B cell (primary cell): ENCODE results near the gene NTRK3. TPM values are rescaled to one million over a fixed set of nuclear protein-coding genes. Genes with fewer than 3 reads are reported as not detected.

Experiments
- ATAC-seq: fragments of 200-7000 bp; cut with Tn5 transposase; one replicate; pipeline ENCODE4 v1.10.0; 2021; ENCODE audit warnings: low read depth, mild to moderate bottlenecking, moderate number of reproducible peaks, moderate library complexity
- CTCF ChIA-PET: fragments of 350-600 bp; sonication (Branson Sonifier 250); formaldehyde crosslinking; loops from one replicate; lab custom pipeline; 2021; ENCODE audit warnings: antibody characterized with exemption, inconsistent platforms; lab: Charles Lee
- POLR2A ChIA-PET: fragments of 350-600 bp; sonication (Branson Sonifier 250); formaldehyde crosslinking; loops from one replicate; lab custom pipeline; 2021; ENCODE audit warnings: antibody characterized with exemption; lab: Charles Lee
- DNase-seq: peaks from one replicate; pipeline ENCODE4 v3.0.0; 2013
- H2AFZ ChIP-seq: 2 replicates; pipeline ENCODE4 v1.6.1; 2012; ENCODE audit warnings: mild to moderate bottlenecking, low read depth, low read length; ENCODE audit not compliant: insufficient read depth, poor library complexity, severe bottlenecking
- H3K27ac ChIP-seq, 2 donors: 1 replicate in 1 of 2; 2 replicates in 1 of 2; pipeline ENCODE4 v1.5.1; 2012 to 2013; ENCODE audit warnings: low read length in 2 of 2, mild to moderate bottlenecking in 2 of 2, moderate library complexity in 1 of 2
- H3K27me3 ChIP-seq, 4 experiments: fragments of 200-600 bp in 1 of 4; sonication (generic) in 1 of 4; replicated peaks in 1 of 4; 1 replicate in 2 of 4; 2 replicates in 2 of 4; pipeline versions ENCODE4 v1.6.1 to v1.7.0; 2013 to 2016; ENCODE audit warnings: low read length in 3 of 4, mild to moderate bottlenecking in 2 of 4, mixed read lengths in 1 of 4, moderate library complexity in 1 of 4; ENCODE audit not compliant: insufficient read depth in 4 of 4, control insufficient read depth in 3 of 4; ENCODE audit errors: control extremely low read depth in 1 of 4
- H3K36me3 ChIP-seq, 2 experiments: replicated peaks in 1 of 2; 1 replicate in 1 of 2; 2 replicates in 1 of 2; pipeline versions ENCODE4 v1.6.1 to v1.7.1; 2013; ENCODE audit warnings: low read length in 1 of 2; ENCODE audit not compliant: insufficient read depth in 2 of 2, control insufficient read depth in 1 of 2; ENCODE audit errors: control extremely low read depth in 1 of 2, extremely low read depth in 1 of 2
- H3K4me1 ChIP-seq, 2 donors: fragments of 200-600 bp in 1 of 2; sonication (generic) in 1 of 2; 1 replicate in 1 of 2; 2 replicates in 1 of 2; pipeline versions ENCODE4 v1.5.1 to v1.6.1; 2013 to 2017; ENCODE audit warnings: low read length in 2 of 2; ENCODE audit not compliant: control insufficient read depth in 2 of 2, insufficient read depth in 2 of 2
- H3K4me2 ChIP-seq: replicated peaks from 2 replicates; pipeline ENCODE3; 2012; ENCODE audit warnings: mild to moderate bottlenecking, low read depth, low read length; ENCODE audit not compliant: poor library complexity, severe bottlenecking
- H3K4me3 ChIP-seq, 5 experiments: fragments of 200-600 bp in 1 of 5; sonication (generic) in 1 of 5; 1 replicate in 3 of 5; 2 replicates in 2 of 5; pipeline versions ENCODE4 v1.5.1 to v1.7.0; 2011 to 2016; ENCODE audit warnings: low read length in 4 of 5, mild to moderate bottlenecking in 4 of 5, low read depth in 2 of 5, control low read depth in 1 of 5, moderate library complexity in 1 of 5; ENCODE audit not compliant: insufficient read depth in 1 of 5; ENCODE audit errors: control extremely low read depth in 1 of 5, extremely low read depth in 1 of 5
- H3K79me2 ChIP-seq: fragments of 200-600 bp; sonication (generic); one replicate; pipeline ENCODE4 v1.6.0; 2016; ENCODE audit warnings: low read length; ENCODE audit not compliant: control insufficient read depth, insufficient read depth
- H3K9ac ChIP-seq: fragments of 200-600 bp; sonication (generic); 2 replicates; pipeline ENCODE4 v1.6.1; 2017; ENCODE audit warnings: mild to moderate bottlenecking, low read length, moderate library complexity
- H3K9me3 ChIP-seq, 3 donors: one replicate each; pipeline versions ENCODE4 v1.6.1 to v1.7.1; 2013; ENCODE audit warnings: low read length in 2 of 3; ENCODE audit not compliant: control insufficient read depth in 2 of 3, insufficient read depth in 1 of 3; ENCODE audit errors: control extremely low read depth in 1 of 3
- H4K20me1 ChIP-seq: 2 replicates; pipeline ENCODE4 v1.6.0; 2012; ENCODE audit warnings: mild to moderate bottlenecking, low read length; ENCODE audit not compliant: insufficient read depth, control insufficient read depth, poor library complexity, severe bottlenecking
- H3K27ac Mint-ChIP-seq: one replicate; pipeline ENCODE4 v1.8.0; 2021; ENCODE audit warnings: mixed read lengths
- H3K27me3 Mint-ChIP-seq: one replicate; pipeline ENCODE4 v1.8.0; 2021; ENCODE audit warnings: mixed read lengths
- H3K4me1 Mint-ChIP-seq: one replicate; pipeline ENCODE4 v1.8.0; 2021; ENCODE audit warnings: mixed read lengths
- H3K4me3 Mint-ChIP-seq: one replicate; pipeline ENCODE4 v1.8.0; 2021; ENCODE audit warnings: mixed read lengths
- H3K9me3 Mint-ChIP-seq: one replicate; pipeline ENCODE4 v1.8.0; 2022; ENCODE audit warnings: mixed read lengths; ENCODE audit not compliant: insufficient read depth
- EZH2 ChIP-seq: IDR thresholded peaks from 2 replicates; pipeline ENCODE4 v1.6.1; 2012; ENCODE audit warnings: borderline replicate concordance, low read depth, mild to moderate bottlenecking, moderate library complexity, low read length; ENCODE audit not compliant: insufficient read depth, poor library complexity, severe bottlenecking
- WGBS: methylation state at CpG from one replicate; pipeline ENCODE4 v1.1.5; 2013; ENCODE audit warnings: missing lambda C conversion rate; ENCODE audit not compliant: insufficient coverage; 5-methylcytosine and 5-hydroxymethylcytosine counted together
- intact Hi-C: fragments of 100-400 bp; cut with micrococcal nuclease; formaldehyde crosslinking; loops from one replicate; pipeline ENCODE4 v1.10.0; 2022
- polyA plus RNA-seq: library from polyadenylated mRNA; depleted of rRNA; stranded (reverse); fragments of >200 nt; gene quantifications from 2 replicates; pipeline ENCODE4 v1.2.3, GENCODE V29; 2012
- total RNA-seq, 2 donors: library from RNA; stranded (reverse); fragments of 120-200 nt in 1 of 2; gene quantifications; 1 replicate in 1 of 2; 2 replicates in 1 of 2; pipeline versions ENCODE4 v1.2.3 to v1.2.4, GENCODE V29; 2013 to 2022
- TF ChIP-seq, protein P1 (sequence below): fragments of 200-600 bp; IDR thresholded peaks from one replicate; pipeline ENCODE4 v1.8.0; 2022; ENCODE audit warnings: antibody characterized with exemption, mild to moderate bottlenecking

NTRK3 gene
- total and polyA plus RNA-seq, 2 donors (not counting 1 experiment from before 2014, with no cell fraction given): not detected

GRCh38 chr15:88252441-88252840 lies 4.1 kb downstream of the NTRK3 start:
- Histone ChIP-seq H3K79me2 (no peaks in the 10 kb centered on the region), H3K4me3 (no peak overlapping the region), H3K27ac (no peak overlapping the region), H3K9me3 (peaks cover 0 to 6% (median 0%) of the 10 kb centered on the region in 3 donors), H3K4me2 (no peak overlapping the region), H3K36me3 (no peaks in the 10 kb centered on the region), H3K27me3 (peaks cover 0 to 48% (median 10%) of the 10 kb centered on the region in 4 experiments), H4K20me1 (no peaks in the 10 kb centered on the region), H2AFZ (no peak overlapping the region), H3K9ac (no peak overlapping the region), H3K4me1 (peaks cover 9 to 14% of the 10 kb centered on the region in 2 donors)
- DNase-seq (no peak), ATAC-seq (no peak)
- no peak for TF ChIP-seq EZH2
- TF ChIP-seq, protein P1, sequence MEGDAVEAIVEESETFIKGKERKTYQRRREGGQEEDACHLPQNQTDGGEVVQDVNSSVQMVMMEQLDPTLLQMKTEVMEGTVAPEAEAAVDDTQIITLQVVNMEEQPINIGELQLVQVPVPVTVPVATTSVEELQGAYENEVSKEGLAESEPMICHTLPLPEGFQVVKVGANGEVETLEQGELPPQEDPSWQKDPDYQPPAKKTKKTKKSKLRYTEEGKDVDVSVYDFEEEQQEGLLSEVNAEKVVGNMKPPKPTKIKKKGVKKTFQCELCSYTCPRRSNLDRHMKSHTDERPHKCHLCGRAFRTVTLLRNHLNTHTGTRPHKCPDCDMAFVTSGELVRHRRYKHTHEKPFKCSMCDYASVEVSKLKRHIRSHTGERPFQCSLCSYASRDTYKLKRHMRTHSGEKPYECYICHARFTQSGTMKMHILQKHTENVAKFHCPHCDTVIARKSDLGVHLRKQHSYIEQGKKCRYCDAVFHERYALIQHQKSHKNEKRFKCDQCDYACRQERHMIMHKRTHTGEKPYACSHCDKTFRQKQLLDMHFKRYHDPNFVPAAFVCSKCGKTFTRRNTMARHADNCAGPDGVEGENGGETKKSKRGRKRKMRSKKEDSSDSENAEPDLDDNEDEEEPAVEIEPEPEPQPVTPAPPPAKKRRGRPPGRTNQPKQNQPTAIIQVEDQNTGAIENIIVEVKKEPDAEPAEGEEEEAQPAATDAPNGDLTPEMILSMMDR: no peak
- Mint-ChIP-seq H3K27ac (no peak overlapping the region), H3K9me3 (no peaks in the 10 kb centered on the region), H3K4me1 (peaks cover 18% of the 10 kb centered on the region), H3K4me3 (no peak overlapping the region), H3K27me3 (peaks cover 55% of the 10 kb centered on the region)
- intact Hi-C loops: no loop called here
- 84% methylated on average over 6 of the region's 7 CpGs for WGBS
- POLR2A ChIA-PET: no interaction called here
- CTCF ChIA-PET: interaction anchor here (1.2 kb wide), 1 partner anchor 37 kb away, joined by 3 read pairs; no protein-coding TSS in a partner anchor

DNA sequence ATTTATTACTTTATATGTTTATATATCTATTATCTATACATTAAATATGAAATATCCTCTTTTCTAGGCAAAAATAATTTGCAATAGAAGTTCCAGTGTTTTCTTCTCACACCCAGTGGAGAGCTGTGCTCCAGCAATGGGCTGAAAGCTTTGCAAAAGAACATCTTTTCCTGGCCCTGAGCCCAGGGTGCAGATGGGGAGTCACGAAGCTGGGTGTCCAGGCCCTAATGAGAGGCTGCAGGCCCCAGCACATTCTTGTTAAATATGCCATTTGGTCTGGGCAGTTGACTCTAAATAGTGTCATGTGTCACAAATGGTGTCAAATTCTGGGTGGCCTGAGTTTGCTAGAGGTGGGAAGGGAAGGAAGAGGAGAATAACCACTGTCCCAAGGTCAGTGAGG lies 5.7 kb downstream of the NTRK3 start:
- Histone ChIP-seq H3K9me3 (peaks cover 0 to 6% (median 0%) of the 10 kb centered on the region in 3 donors), H3K4me1 (peaks cover 5 to 8% of the 10 kb centered on the region in 2 donors), H3K4me3 (no peak overlapping the region), H3K9ac (no peak overlapping the region), H3K4me2 (no peak overlapping the region), H3K36me3 (no peaks in the 10 kb centered on the region), H2AFZ (no peak overlapping the region), H3K27me3 (peaks cover 0 to 47% (median 9%) of the 10 kb centered on the region in 4 experiments), H4K20me1 (no peaks in the 10 kb centered on the region), H3K27ac (no peak overlapping the region), H3K79me2 (no peaks in the 10 kb centered on the region)
- no peak for DNase-seq
- Mint-ChIP-seq H3K4me1 (peaks cover 16% of the 10 kb centered on the region), H3K4me3 (no peak overlapping the region), H3K27me3 (peaks cover 61% of the 10 kb centered on the region), H3K27ac (no peak overlapping the region), H3K9me3 (no peaks in the 10 kb centered on the region)
- ChIA-PET POLR2A (no interaction called here), CTCF (interaction anchor here (0.8 kb wide), 1 partner anchor 9 kb away, joined by 3 read pairs; no protein-coding TSS in a partner anchor)
- intact Hi-C loops: no loop called here
- ATAC-seq: no peak
- no peak for TF ChIP-seq EZH2
- TF ChIP-seq, protein P1: no peak
- 38% methylated on average over 1 of the region's 1 CpG for WGBS
